Activated CD8-positive, alpha-beta T cell treated with anti-CD3 and anti-CD28 coated beads for 36 hours (primary cell): Measurements from ENCODE around the gene RNU7-1. TPM values are rescaled to one million over a fixed set of nuclear protein-coding genes. Genes with fewer than 3 reads are reported as not detected.
A peak's percentile ranks its signal among the peaks of the same experiment; 100 is the strongest.

Experiments
- ATAC-seq: fragments of 200-7000 bp; cut with Tn5 transposase; one replicate; pipeline ENCODE4 v1.10.0; 2021; ENCODE audit warnings: mild to moderate bottlenecking, moderate library complexity
- CTCF ChIA-PET: fragments of 350-600 bp; sonication (Branson Sonifier 250); formaldehyde crosslinking; loops from one replicate; lab custom pipeline; 2021; ENCODE audit warnings: antibody characterized with exemption; lab: Charles Lee
- POLR2A ChIA-PET: fragments of 350-600 bp; sonication (Branson Sonifier 250); formaldehyde crosslinking; loops from one replicate; lab custom pipeline; 2021; ENCODE audit warnings: antibody characterized with exemption; lab: Charles Lee
- DNase-seq: peaks from one replicate; pipeline ENCODE4 v3.0.0-alpha.2; 2020
- H3K27ac Mint-ChIP-seq: one replicate; pipeline ENCODE4 v1.8.0; 2021; ENCODE audit warnings: mild to moderate bottlenecking, mixed read lengths
- H3K27me3 Mint-ChIP-seq: one replicate; pipeline ENCODE4 v1.8.0; 2021; ENCODE audit warnings: mixed read lengths
- H3K36me3 Mint-ChIP-seq: one replicate; pipeline ENCODE4 v1.8.0; 2021; ENCODE audit warnings: low read depth, mixed read lengths
- H3K4me1 Mint-ChIP-seq: one replicate; pipeline ENCODE4 v1.8.0; 2021; ENCODE audit warnings: low read depth, mixed read lengths
- H3K4me3 Mint-ChIP-seq: one replicate; pipeline ENCODE4 v1.8.0; 2021; ENCODE audit warnings: mild to moderate bottlenecking, moderate library complexity, mixed read lengths
- H3K9me3 Mint-ChIP-seq: one replicate; pipeline ENCODE4 v1.8.0; 2021; ENCODE audit warnings: mixed read lengths
- intact Hi-C: fragments of 100-400 bp; cut with micrococcal nuclease; formaldehyde crosslinking; loops from one replicate; pipeline ENCODE4 v1.10.0; 2022
- total RNA-seq, 2 experiments: library from RNA; stranded (reverse); gene quantifications; one replicate each; pipeline ENCODE4 v1.2.3, GENCODE V29; 2021
- TF ChIP-seq, protein P1 (sequence below): fragments of 200-600 bp; IDR thresholded peaks from one replicate; pipeline ENCODE4 v1.8.0; 2022; ENCODE audit warnings: antibody characterized with exemption, mild to moderate bottlenecking

RNU7-1 gene
- total RNA-seq, 2 experiments from 2014 or later: not detected

DNA sequence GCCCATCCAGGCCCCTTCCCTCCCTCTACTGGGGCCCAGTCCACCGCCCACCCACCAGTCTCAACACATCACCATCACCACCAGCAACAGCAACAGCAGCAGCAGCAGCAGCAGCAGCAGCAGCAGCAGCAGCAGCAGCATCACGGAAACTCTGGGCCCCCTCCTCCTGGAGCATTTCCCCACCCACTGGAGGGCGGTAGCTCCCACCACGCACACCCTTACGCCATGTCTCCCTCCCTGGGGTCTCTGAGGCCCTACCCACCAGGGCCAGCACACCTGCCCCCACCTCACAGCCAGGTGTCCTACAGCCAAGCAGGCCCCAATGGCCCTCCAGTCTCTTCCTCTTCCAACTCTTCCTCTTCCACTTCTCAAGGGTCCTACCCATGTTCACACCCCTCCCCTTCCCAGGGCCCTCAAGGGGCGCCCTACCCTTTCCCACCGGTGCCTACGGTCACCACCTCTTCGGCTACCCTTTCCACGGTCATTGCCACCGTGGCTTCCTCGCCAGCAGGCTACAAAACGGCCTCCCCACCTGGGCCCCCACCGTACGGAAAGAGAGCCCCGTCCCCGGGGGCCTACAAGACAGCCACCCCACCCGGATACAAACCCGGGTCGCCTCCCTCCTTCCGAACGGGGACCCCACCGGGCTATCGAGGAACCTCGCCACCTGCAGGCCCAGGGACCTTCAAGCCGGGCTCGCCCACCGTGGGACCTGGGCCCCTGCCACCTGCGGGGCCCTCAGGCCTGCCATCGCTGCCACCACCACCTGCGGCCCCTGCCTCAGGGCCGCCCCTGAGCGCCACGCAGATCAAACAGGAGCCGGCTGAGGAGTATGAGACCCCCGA lies 6.8 kb upstream of the RNU7-1 start:
- peak overlapping the region; percentile 83 for H3K4me3 Mint-ChIP-seq
- DNase-seq (peak; percentile 87), ATAC-seq (peak; percentile 50)
- ChIA-PET CTCF (interaction anchor here (0.9 to 22.8 kb wide), 16 partner anchors 10 to 397 kb away, joined by 3 to 460 read pairs (median 5); partner anchors contain the start of genes ATN1, SPSB2 and ZNF384), POLR2A (interaction anchor here (0.7 to 36.0 kb wide), 15 partner anchors 10 to 401 kb away, joined by 3 to 1266 read pairs (median 4); partner anchors contain the start of genes ATN1, C12orf57, EMG1 and PHB2)
- H3K27me3 Mint-ChIP-seq: no peaks in the 10 kb centered on the region
- TF ChIP-seq, protein P1, sequence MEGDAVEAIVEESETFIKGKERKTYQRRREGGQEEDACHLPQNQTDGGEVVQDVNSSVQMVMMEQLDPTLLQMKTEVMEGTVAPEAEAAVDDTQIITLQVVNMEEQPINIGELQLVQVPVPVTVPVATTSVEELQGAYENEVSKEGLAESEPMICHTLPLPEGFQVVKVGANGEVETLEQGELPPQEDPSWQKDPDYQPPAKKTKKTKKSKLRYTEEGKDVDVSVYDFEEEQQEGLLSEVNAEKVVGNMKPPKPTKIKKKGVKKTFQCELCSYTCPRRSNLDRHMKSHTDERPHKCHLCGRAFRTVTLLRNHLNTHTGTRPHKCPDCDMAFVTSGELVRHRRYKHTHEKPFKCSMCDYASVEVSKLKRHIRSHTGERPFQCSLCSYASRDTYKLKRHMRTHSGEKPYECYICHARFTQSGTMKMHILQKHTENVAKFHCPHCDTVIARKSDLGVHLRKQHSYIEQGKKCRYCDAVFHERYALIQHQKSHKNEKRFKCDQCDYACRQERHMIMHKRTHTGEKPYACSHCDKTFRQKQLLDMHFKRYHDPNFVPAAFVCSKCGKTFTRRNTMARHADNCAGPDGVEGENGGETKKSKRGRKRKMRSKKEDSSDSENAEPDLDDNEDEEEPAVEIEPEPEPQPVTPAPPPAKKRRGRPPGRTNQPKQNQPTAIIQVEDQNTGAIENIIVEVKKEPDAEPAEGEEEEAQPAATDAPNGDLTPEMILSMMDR: no peak
- peaks cover 39% of the 10 kb centered on the region for H3K36me3 Mint-ChIP-seq
- no peaks in the 10 kb centered on the region for H3K9me3 Mint-ChIP-seq
- H3K27ac Mint-ChIP-seq: peak overlapping the region; percentile 98
- peaks cover 56% of the 10 kb centered on the region for H3K4me1 Mint-ChIP-seq
- intact Hi-C loops: no loop called here

DNA sequence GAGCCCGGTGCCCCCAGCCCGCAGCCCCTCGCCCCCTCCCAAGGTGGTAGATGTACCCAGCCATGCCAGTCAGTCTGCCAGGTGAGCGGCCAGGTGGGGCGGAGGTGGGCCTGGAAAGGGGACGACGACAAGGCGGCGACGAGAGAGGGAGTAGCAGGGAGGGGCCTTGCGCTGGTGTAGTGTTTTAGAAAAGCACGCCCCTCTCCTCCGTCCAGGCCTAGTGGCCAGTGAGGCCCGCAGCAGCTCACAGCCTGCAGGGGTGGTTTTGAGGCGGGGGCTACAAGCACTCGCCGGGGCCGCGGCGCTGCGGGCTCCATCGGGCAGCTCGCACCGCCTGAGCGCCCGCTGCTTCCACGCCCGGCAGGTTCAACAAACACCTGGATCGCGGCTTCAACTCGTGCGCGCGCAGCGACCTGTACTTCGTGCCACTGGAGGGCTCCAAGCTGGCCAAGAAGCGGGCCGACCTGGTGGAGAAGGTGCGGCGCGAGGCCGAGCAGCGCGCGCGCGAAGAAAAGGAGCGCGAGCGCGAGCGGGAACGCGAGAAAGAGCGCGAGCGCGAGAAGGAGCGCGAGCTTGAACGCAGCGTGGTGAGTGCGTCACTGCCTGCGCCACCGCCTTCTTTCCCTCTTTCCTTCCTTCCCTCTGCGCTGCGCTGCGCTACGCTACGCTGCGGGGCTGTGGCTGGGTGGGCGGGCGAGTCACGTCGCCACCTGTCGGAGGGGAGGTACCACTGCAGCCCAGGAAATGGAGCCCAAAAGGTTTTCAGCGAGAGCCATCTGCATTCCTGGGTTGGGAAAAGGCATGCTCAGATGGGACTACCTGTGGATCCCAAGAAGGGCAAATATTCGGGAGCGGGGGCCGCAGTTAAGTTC lies 5.9 kb upstream of the RNU7-1 start:
- Mint-ChIP-seq H3K36me3 (peaks cover 39% of the 10 kb centered on the region), H3K9me3 (no peaks in the 10 kb centered on the region), H3K27ac (peak overlapping the region; percentile 98), H3K4me3 (peak overlapping the region; percentile 83), H3K27me3 (no peaks in the 10 kb centered on the region), H3K4me1 (peaks cover 54% of the 10 kb centered on the region)
- ATAC-seq (peak; percentile 88), DNase-seq (peak; percentile 96)
- CTCF ChIA-PET: interaction anchor here (0.7 to 22.8 kb wide), 22 partner anchors 11 to 398 kb away, joined by 3 to 460 read pairs (median 5); partner anchors contain the start of genes ATN1, COPS7A, ENO2 and SPSB2
- intact Hi-C loops: no loop called here
- POLR2A ChIA-PET: interaction anchor here (0.7 to 36.0 kb wide), 20 partner anchors 11 to 402 kb away, joined by 3 to 1266 read pairs (median 4); partner anchors contain the start of genes ATN1, C12orf57, CDCA3 and EMG1
- TF ChIP-seq, protein P1: peak; percentile 89

DNA sequence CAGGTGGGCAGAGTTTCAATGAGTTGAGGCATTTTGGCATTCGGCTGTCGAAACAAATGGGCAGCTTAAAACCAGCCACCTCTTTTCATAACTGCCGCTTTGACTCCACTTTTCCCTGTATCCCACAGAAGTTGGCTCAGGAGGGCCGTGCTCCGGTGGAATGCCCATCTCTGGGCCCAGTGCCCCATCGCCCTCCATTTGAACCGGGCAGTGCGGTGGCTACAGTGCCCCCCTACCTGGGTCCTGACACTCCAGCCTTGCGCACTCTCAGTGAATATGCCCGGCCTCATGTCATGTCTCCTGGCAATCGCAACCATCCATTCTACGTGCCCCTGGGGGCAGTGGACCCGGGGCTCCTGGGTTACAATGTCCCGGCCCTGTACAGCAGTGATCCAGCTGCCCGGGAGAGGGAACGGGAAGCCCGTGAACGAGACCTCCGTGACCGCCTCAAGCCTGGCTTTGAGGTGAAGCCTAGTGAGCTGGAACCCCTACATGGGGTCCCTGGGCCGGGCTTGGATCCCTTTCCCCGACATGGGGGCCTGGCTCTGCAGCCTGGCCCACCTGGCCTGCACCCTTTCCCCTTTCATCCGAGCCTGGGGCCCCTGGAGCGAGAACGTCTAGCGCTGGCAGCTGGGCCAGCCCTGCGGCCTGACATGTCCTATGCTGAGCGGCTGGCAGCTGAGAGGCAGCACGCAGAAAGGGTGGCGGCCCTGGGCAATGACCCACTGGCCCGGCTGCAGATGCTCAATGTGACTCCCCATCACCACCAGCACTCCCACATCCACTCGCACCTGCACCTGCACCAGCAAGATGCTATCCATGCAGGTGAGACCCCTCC lies 5.0 kb upstream of the RNU7-1 start:
- H3K9me3 Mint-ChIP-seq: no peaks in the 10 kb centered on the region
- no peaks in the 10 kb centered on the region for H3K27me3 Mint-ChIP-seq
- peaks cover 39% of the 10 kb centered on the region for H3K36me3 Mint-ChIP-seq
- POLR2A ChIA-PET: interaction anchor here (0.7 to 36.0 kb wide), 15 partner anchors 12 to 249 kb away, joined by 3 to 1266 read pairs (median 4); partner anchors contain the start of genes ATN1, C12orf57, CDCA3 and EMG1
- TF ChIP-seq, protein P1: peak; percentile 4
- DNase-seq (no peak), ATAC-seq (no peak)
- CTCF ChIA-PET: interaction anchor here (1.0 to 22.8 kb wide), 18 partner anchors 10 to 398 kb away, joined by 3 to 460 read pairs (median 5); partner anchors contain the start of genes ATN1, COPS7A, ENO2 and SPSB2
- intact Hi-C loops: no loop called here
- H3K27ac Mint-ChIP-seq: peak overlapping the region; percentile 98
- H3K4me1 Mint-ChIP-seq: peaks cover 54% of the 10 kb centered on the region
- peak overlapping the region; percentile 83 for H3K4me3 Mint-ChIP-seq

DNA sequence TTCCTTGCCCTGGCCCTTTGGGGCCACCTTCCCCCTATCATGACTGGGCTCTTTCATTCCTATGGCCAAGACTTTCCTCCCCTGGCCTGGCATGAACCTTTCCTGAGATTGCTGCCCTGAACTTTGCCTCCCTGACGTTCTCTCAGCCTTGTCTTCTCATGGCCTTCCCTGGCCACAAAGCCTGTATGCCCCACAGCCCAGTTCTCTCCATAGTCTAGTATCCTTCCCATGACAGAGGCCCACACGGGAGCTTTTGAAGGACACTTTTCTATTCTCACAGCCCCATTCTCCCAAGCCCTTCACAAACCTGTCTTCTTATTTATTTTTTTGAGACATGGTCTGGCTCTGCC lies 4.5 kb upstream of the RNU7-1 start:
- CTCF ChIA-PET: interaction anchor here (2.2 to 22.8 kb wide), 5 partner anchors 9 to 67 kb away, joined by 6 to 460 read pairs (median 29); partner anchors contain the start of genes ATN1 and SPSB2
- H3K9me3 Mint-ChIP-seq: no peaks in the 10 kb centered on the region
- intact Hi-C loops: no loop called here
- peak overlapping the region; percentile 83 for H3K4me3 Mint-ChIP-seq
- ATAC-seq (no peak), DNase-seq (no peak)
- peaks cover 40% of the 10 kb centered on the region for H3K36me3 Mint-ChIP-seq
- POLR2A ChIA-PET: interaction anchor here (1.9 to 36.0 kb wide), 6 partner anchors 13 to 70 kb away, joined by 4 to 1266 read pairs (median 48); partner anchors contain the start of genes ATN1, C12orf57, EMG1 and PHB2
- no peaks in the 10 kb centered on the region for H3K27me3 Mint-ChIP-seq
- TF ChIP-seq, protein P1: no peak
- H3K4me1 Mint-ChIP-seq: peaks cover 51% of the 10 kb centered on the region
- H3K27ac Mint-ChIP-seq: peak overlapping the region; percentile 77
